HEK293T (cell line): ENCODE measurements around the gene REG3A.

Experiments
- FOXA1 ChIP-seq: fragments of 450-650 bp; IDR thresholded peaks from 2 replicates; pipeline ENCODE4 v1.6.1; 2016; ENCODE audit warnings: mild to moderate bottlenecking
- FOXK2 ChIP-seq: fragments of 450-650 bp; IDR thresholded peaks from 2 replicates; pipeline ENCODE4 v1.6.1; 2016; ENCODE audit warnings: mild to moderate bottlenecking
- LEF1 ChIP-seq: fragments of 450-650 bp; IDR thresholded peaks from 2 replicates; pipeline ENCODE4 v1.6.1; 2017; ENCODE audit warnings: mild to moderate bottlenecking, borderline replicate concordance
- TARDBP ChIP-seq: fragments of 450-650 bp; IDR thresholded peaks from 2 replicates; pipeline ENCODE4 v1.6.1; 2016

DNA sequence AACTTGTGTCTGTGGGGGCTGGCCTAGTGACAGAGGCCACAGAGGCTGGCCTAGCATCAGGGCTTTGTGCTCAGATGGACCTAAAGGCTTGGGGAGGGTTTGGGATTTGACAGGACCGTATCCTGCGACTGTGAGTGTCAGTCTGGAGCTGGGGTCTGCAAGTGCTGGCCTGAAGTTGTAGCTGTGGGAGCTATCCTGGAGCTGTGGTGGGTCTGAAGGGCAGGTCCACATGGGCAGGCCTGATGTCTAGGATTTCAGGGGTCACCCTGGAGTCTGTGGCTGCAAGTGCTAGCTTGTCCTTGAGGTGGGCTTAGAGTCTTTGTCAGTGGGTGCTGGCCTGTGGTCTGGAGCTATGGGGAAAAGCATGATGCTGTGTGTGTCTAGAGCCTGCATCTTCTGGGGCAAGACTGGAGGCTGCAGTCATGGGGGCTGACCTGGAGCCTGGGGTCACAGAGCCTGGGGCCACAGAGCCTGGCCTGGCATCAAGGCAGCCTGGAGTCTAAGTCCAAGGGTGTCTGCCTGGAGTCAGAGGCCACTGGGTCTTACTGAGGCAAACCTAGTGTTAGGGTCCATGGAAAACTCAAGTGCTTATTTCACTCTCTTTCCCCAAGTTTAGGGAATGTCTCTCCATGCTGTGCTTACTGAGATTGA is 3.6 kb downstream of the REG3A start:
- no peak for TF ChIP-seq FOXA1
- no peak for TF ChIP-seq LEF1
- no peak for TF ChIP-seq TARDBP
- no peak for TF ChIP-seq FOXK2
